ENCODE results near the gene AGAP3.

- TF ChIP-seq POLR2A (IDR thresholded peaks at IDR 0.05; ENCODE audit: low read depth, low read length) (peak; percentile 35; the same call in 1 of the 2 replicates), POLR2AphosphoS5 (IDR thresholded peaks at IDR 0.05; ENCODE audit: low read depth, low read length) (no peak), TAF1 (IDR thresholded peaks at IDR 0.05; ENCODE audit: borderline replicate concordance, low read depth, low read length) (no peak)
These were observed 26.7 kb upstream of the AGAP3 start, which contains the start of gene SLC4A2 for GRCh38 chr7:151059367-151060112.

Measured in GM12892 (cell line).